GM13976 (cell line): ENCODE results near the gene PPEF1.

Experiments
- DNase-seq: peaks from one replicate; pipeline ENCODE4 v3.0.0; 2012; ENCODE audit warnings: low spot score
- CTCF ChIP-seq: IDR thresholded peaks from 2 replicates; pipeline ENCODE4 v1.5.1; 2012; ENCODE audit warnings: borderline replicate concordance, mild to moderate bottlenecking; ENCODE audit not compliant: insufficient read depth; ENCODE audit errors: extremely low read depth, missing control alignments, control extremely low read depth
- in situ Hi-C: fragments of 300-500 bp; cut with MboI; formaldehyde crosslinking; loops from one replicate; pipeline ENCODE4 v1.12.0; 2022; ENCODE audit warnings: low sequenced_read_pairs, mixed read lengths, inconsistent platforms; ENCODE audit not compliant: unreplicated experiment

Gene PPEF1

DNA sequence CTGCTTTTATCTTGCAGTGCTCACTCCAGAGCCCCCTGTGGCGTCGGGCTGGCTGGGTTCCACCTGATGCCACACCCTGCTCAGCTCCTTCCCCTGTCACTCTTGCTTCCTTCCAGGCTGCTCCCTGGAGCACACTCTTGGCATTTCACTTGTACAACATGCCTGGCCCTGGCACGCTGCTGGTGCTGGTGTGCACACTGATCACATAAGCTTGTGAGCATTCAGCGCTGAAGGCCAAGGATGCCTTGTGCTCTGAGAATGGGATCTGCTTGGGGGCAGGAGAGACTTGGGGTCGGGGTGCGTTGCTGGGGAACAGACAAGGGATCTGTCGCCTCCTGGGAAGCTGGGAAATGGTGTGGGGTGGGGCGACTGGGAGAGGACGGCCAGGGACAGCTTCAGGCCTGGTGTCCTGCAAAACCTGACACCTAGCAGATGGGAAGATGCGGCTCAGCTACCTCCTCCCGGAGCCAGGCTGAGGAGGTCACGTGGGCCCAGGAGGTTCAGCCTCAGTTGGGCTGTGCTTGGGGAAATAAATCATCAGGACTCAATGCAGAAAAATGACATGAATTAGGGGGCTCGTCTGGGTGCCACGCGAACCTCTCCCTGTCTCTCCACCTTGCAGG lies 167.9 kb downstream of the PPEF1 start:
- in situ Hi-C loops = no loop called here
- no peak for TF ChIP-seq CTCF
- DNase-seq = no peak

DNA sequence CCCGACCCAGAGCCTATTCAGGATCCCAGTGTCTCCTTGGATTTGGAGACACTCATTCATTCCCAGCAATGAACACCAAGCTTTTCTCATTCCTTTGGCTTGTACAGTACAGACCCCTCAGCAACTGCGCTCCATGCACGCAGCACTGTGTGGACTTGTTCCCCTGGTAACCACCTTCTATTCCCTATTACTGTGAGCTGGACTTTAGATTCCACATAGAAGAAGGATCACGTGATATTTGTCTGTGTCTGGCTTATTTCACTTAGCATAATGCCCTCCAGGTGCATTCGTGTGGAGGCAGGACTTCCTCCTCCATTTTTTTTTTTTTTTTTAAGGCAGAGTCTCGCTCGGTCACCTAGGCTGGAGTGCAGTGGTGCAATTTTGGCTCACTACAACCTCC lies 170.0 kb downstream of the PPEF1 start:
- no peak for DNase-seq
- TF ChIP-seq CTCF = no peak
- in situ Hi-C loops = no loop called here
